GM19240 (cell line): Measurements from ENCODE around the gene SLC12A7.
"Not testable (repeated sequence)": the region's sequence is repeated elsewhere in the genome, so short reads cannot be mapped to it uniquely, and the experiment has no call there.

Experiments
- DNase-seq: peaks from one replicate; pipeline ENCODE4 v3.0.0; 2011; ENCODE audit warnings: low spot score; ENCODE audit not compliant: insufficient read length

SLC12A7 gene

DNA sequence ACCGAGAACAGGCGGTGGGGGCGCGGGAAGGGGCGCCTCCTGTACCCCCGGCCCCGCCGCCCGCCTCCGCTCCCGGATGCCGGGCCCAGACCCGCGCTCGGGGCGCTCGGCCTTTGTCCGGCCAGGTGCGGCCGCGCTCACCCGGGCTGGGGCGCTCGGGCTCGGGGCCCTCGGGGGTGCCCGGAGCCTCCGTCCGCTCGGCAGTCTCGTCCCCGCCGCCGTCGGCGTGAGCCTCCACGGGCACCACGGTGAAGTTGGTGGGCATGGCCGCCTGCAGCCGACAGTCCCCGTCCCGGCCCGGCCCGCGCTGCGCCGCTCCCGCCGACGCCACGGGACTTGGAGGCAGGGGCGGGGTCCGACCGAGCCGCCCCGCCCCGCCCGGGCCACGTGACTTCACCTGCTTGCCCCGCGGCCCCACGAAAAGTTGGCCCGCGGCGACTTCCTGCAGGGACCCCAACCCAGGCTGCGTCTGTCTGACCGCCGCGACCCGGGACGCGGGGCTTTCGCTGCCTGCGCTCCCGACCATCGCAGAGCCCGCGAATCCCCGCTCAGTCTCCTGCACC, at the start of gene SLC12A7:
TSS of gene SLC12A7 (minus strand) at position 337 of the 563 bp plus-strand sequence. CDS start at position 265, 72 bp downstream.
- DNase-seq: peak; percentile 62

DNA sequence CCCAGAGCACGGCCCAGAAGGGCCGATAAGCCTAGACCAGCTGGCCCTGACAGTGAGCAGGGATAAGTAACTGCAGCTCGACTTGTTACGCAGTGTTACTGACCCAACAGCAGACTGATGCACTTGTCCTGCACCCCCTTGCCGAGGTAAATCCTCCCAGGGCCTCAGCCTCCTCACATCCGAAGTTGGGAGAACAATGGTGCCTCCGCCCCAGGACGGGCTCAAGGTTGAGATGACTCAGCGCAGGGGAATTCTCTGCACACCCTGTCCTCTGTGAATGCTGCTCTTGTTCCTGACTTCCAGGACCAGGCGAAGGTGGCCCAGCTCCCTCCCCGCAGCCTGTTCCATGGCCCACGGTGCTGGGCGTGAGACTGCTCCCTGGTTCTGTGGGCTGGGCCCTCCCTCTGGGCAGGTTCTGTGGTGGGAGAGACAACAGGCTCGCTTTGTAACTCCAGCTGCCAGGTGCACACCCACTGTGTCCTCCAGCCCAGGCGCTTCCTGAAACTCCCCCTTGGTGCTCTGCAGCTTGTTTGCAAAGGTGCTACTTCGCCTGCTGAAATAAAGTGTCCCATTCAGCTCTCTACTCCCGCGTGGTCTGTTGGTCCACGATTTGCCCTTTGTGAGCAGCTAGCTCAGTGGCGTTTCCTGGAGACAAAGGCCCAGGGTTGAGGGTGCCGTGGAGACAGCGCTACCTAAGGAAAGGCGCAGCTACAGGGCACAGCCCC, 49.4 kb upstream of the SLC12A7 start:
- no peak for DNase-seq

DNA sequence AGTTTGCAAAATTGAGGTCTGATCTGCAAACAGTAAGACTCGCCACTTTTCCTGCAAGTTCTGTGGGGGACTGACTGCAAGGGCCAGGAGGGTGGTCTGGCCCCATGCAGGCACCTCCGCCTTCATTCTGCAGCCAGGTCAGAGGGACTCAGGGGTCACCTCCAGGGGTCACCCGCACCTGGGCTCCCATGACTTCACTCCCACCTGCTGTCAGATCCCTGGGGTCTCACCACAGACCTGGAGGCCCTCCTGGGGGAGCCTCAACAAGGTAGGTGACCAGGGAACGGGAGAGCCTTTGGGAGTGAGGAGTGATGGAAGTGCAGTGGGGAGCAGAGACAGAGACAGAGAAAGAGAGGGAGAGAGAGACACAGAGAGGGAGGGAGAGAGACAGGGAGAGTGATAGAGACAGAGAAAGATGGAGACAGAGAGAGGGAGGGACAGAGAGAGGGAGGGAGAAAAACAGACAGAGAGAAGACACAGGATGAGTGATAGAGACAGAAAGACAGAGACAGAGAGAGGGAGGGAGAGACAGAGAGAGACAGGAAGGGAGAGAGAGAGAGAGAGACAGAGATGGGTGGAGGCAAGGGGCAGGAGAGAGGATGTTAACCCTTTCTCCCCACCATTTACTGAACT, 48.0 kb upstream of the SLC12A7 start:
- DNase-seq: no peak

DNA sequence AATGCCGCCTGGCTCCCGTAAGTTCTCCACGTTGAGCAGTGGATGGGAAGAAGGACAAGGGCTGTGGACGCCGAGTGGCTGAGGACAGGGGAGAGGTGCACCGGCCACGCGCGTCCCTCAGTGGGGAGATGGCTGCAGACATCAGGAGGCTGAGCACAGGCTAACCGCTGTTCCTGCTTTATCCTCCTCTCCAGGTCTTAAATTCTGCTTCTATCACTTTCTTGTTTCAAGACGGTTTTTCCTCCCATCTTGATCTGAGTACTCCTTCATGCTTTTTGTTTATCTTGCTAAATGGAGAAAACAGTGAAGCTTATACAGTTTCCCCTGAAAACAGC, 47.4 kb upstream of the SLC12A7 start:
- no peak for DNase-seq

DNA sequence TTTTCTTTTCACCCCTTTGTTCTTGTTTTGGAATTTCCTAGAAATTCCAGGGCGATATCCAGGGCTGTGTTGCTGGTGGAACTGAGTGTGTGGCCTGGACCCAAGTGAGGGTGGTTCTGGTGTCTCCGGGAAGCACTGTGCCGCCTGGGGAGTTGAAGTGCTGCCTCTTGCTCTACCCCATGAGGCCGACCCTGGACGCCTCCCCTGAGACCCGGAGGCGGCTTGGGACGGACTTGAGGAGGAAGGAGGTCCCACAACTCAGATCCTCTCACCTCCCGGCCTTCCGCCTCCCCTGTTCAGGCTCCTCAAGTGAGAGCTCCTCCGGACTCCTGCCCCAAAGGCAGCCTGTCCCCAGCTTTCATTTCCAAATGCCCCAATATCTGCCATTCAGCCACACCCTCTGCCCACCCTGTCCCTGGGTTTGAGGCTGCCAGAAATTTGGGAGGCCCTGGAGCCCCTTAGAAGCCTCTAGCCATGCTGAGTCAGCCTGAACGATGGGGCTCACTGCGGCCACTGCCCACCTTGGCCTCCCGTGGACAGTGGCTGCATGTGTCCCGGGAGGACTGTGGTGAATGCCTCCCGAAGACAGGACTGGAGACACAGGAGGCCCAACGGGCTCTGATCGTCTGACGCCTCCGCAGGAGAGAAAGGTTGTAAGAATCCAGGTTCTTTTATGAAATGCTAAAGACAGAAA, 46.9 kb upstream of the SLC12A7 start:
- no peak for DNase-seq

DNA sequence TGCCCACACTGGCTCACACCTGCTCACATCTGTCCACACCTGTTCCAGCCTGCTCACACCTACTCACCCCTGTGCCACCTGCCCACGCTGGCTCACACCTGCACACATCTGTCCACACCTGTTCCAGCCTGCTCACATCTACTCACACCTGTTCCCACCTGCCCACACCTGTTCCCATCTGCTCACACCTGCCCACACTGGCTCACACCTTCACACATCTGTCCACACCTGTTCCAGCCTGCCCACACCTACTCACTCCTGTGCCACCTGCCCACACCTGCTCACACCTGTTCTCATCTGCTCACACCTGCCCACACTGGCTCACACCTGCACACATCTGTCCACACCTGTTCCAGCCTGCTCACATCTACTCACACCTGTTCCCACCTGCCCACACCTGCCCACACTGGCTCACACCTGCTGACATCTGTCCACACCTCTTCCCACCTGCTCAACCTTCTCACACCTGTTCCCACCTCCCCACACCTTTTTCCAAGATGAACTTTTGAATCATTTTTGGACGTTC, 45.7 kb upstream of the SLC12A7 start:
- DNase-seq: not testable (repeated sequence)

DNA sequence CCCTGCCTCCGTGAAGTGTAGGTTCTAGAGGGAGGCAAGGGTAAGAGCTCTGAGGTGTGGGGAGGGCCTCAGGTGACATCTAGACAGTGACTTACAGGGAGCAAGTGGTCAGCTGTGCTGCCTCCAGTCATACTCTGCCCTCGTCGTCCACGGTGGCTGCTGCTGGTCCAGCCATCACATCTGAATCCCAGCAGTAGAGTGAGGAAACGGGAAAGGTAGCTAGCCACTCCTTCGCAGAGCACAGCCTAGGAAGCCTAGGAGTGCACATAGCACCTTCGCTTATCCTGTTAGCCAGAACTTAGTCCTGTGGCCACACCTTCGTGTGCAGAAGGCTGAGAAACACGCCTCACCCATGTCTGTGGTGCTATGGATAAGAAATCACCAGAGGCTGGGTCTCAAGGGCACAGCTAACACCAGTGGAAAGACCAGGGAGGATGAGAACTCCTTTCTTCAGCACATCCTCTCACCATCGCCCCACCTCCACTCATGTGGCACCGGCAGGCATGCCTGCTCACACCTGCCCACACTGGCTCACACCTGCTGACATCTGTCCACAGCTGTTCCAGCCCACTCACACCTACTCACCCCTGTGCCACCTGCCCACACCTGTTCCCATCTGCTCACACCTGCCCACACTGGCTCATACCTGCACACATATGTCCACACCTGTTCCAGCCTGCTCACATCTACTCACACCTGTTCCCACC, 45.0 kb upstream of the SLC12A7 start:
- DNase-seq: no peak

DNA sequence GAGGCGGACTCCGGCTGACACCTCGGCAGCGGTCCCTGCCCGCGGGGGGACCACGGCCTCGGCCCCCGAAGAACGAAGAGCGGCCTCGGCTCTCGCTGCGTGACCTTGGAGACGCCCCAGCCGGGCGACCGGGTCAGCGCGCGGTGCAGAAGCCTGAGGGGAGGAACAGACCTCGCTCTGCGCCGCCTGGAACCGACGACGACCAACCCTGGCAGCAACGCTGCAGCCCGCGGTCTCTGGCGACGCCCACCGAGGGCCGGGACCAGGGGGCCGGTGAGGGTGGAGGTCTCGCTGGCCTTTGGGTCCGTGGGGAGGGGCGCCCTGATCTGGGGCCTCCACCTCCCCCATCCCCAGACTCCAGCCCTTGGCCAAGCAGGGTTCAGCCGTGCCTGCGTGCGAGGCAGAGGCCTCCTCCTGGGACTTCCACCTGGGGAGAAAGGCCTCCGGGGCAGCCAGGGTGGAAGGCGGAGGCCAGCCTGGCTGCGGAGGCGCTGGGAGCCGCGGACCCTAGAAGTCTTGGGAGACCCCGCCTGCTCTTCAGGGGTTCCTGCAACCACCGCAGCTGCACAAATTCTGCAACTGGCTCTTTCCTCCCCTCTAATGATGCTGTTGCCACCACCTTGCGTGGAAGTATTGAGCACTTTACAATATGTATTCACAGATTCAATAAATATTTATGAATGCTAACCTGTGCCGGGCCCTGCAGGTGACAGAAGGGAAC, 44.3 kb upstream of the SLC12A7 start:
- DNase-seq: no peak

DNA sequence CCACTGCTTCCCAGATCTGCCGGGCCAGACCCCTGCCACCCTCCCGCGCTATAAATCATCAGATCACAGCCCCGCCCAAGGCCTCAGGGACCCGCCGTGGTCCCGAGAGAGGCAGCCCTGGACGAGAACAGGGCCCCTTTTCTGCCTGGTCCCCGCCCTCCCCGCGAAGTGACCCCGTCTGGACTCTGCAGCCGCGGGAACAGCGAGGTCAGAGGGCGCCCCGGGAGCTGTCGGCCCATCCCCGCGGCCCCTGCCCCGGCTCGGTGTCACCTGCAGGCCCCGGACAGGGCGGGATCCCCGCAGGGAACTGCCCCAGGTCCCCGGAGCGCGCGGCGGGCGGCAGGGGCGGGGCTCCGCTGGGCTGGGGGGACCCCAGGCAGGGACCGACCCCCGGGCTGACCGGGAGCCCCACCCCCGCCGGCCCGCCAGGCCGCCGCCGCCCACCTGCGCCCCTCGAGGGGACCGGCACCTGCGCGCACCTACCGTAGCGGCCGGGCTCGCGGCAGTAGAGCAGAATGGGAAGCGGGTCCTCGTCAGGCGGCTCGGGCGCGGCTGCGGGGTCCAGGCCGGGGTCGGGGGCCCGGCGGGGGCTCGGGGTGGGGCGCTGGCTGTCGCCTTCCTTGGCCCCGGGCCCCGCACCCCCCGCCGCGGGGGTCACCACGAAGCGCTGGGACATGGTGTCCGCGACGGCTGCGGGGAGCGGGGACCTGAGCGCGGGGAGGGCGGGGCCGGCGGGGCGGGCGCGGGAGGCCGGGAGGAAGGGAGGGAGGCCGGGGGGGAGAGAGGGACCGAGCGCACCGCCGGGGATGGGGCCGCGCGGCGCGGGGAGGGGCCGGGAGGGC, 43.5 kb upstream of the SLC12A7 start:
- DNase-seq: no peak

DNA sequence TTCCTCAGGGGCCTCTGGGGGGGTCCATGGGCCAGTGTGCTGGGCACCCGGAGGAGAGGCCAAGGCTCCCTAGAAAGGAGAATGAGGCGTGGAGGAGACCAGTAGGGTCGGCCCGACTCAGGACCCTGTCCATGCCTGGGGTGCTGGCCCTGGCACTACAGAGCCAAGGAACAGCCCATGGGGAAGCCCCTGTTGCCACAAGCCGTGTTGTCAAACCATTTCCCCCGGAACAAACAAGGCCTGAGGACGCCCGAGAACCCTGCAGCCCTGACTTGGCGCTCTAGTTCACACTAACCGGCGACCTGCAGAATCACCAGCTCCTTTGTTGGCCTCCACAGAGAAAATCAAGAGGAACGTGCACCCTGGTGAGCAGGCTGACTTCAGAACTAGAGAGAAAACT, 41.6 kb upstream of the SLC12A7 start:
- DNase-seq: no peak

DNA sequence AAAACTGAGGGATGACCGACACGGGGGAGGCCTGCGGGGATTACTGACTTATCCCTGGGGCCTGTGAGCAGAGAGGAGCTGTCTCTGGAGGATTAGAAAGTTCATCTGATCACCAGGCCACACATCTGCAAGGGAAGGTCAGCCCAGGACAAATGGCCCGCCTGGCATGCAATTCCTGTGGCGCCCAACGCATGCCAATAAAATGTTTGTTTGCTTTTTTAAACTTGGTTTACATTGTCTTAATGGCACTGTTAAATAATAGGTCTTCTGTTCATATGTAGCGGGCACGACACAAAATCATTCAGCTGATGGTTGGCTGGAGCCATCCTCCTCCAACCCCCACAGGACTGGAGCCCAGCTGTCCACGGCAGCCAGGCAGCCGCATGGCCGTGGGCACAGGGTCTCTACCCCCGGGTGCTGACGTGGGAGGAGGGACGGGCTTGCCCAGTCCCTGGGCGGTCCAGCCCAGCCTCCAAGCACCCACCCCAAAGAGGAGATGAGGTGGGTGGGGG, 41.0 kb upstream of the SLC12A7 start:
- DNase-seq: no peak

DNA sequence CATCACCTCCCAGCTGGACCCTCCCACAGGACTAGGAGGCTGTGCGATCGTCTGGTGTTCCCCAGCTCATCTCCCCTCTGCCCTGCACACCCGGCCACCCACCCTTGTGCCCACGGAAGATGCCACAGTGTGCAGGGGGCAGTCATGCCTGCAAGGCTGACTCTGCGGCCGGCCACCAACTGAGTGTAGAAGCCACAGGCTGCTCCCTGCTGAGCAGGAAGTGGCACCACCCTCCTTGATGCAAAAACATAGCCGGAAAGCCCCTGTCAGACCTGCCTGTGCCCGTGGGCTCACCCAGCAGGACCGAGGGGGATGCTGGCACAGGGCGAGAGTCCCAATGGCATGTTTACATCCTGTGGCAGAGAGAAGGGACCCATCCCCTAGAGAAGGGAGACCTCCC, 40.3 kb upstream of the SLC12A7 start:
- no peak for DNase-seq

DNA sequence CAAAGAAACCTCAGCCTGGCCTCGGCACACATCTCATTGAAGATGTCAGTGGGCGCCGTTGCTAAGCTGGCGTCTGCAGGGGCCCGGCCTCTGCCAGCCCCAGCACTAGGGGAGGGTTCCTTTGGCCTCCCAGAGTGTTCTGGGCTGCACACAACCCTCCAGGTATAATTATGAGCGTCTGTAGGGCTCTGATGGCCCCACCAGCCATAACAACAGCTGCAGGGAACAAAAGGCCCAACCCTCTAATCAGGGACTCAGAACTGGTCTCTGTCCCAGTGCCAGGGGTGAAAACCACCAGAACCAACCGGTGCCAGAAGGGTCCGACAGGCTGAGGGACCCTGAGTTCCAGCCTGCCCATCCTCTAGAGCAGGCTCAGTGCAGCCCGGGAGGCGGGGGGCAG, 39.5 kb upstream of the SLC12A7 start:
- no peak for DNase-seq

DNA sequence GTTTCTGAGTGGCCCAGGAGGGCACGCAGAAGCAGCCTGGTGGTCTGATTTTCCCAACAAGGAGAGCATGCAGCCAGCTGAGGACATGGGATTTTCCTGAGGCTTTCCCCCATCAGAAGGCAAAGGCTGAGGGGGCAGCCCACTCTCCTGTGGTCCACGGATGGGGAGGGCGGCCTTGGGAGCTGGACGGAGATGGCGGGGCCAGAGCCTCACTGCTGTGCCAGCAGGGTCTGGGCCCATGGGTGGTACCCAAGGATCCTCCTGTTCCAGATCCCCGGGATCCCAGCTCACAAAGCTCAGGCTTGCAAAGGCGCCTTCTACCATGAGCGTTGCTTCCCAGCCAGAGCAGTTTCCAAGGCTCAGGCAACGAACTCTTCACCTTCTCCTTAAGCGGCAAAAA, 39.0 kb upstream of the SLC12A7 start:
- DNase-seq: no peak

DNA sequence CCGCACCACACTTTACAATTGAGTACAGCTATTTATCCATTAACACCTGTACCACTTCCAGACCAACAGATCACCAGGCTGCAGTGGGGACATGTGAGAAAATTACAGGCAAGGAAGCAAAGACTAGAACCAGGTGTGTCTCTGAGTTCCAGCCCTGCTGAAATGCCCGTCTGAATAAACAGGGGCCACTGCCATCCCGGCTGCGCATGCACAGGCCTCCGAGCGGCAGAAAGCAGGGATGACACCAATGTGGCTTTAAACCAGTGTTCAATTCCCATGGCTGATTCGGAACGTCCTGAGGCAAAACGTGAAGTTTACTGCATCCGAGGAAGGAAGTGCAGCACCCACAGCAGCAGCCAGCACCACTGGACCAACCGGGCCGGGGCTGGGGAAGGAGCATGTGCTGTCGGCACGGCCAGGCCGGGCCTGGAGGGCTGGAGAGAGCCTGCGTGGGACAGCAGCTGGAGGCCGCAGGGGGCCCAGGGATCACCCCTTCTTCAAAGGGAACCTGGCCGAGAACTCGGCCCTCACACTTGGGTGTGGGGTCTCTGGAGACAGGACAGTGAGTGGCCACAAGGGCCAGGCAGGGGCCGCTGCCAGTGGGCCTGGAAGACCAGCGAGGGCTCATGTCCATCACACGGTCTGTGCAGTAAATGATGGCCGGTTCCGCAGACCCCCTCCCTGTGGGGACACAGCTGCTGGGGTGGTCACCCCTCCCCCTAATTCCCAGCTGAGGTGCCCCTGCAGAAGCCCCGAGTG, 33.0 kb upstream of the SLC12A7 start:
- DNase-seq: no peak

DNA sequence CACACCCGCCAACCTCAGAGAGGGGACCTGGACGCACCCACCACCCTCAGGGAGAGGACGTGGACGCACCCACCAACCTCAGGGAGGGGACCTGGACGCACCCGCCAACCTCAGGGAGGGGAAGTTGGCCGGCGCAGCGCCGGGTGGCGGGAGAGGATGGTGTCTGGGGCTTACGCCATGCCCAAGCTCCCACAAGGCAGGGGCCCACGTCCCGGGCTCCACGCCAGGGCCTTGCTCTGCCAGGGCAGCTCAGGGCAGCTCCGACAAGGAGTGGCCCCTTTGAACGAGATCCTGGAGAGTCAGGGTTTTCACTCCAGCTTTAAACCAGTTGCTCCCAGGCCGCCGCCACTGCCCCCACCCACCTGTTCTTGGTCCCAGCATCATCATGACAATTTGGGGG, 32.2 kb upstream of the SLC12A7 start:
- no peak for DNase-seq

DNA sequence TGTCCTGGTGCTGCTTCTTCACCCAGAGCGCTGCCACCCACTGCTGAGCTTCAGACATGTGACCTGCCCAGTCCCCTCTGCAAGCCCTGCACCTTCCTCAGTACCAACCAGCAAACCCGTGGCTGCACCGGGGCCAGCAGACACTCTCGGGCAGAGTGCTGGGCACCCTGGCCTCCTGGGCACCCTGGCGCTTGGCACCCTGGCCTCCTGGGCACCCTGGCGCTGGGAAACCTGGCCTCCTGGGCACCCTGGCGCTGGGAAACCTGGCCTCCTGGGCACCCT, 31.7 kb upstream of the SLC12A7 start:
- DNase-seq: no peak

DNA sequence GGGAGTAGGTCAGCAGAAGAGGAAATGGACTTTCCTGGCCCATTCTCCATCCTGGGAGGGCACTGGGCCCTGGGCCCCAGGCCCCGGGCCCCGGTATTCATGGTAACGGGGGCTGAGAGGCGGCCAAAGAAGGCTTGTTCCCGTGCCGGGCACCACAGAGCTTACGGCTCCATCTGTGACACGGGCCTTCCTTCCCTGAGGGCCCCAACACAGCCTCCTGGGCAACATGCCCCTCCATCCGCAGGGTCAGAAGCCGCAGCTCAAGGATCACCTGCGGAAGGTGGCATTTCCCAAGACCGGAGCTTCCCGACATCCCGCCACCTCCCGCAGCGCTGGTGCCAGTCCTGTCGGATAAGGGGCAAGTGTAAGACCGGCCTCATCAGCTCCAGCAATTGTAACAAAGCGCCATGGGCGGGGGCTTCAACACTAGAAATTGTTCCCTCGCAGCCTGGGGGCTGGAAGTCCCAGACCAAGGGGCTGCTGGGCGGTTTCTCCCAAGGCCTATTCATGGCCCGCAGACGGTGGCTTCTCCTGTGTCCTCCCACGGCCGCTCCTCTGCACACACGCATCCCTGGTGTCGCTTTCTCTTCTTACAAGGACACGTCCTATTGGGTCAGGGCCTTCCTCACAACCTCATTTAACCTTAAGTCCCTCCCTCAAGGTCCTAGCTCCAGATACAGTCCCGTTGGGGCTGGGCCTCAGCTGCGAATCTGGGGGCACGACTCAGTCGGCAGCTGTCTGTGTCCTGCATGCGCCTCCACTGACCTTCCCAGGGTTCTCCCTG, 31.2 kb upstream of the SLC12A7 start:
- DNase-seq: no peak
